ENCODE results near the gene CBARP.

Gene CBARP

GRCh38 chr19:1243768-1244692 lies 6.2 kb upstream of the CBARP start:
- no peak overlapping the region for H3K4me3 ChIP-seq (ENCODE audit: low read length)
- TF ChIP-seq CTCF (conservative IDR thresholded peaks at IDR 0.05; ENCODE audit: low read depth, low read length), result peak; percentile 95
- no peak for DNase-seq (ENCODE audit: low read depth)

- TF ChIP-seq CTCF (conservative IDR thresholded peaks at IDR 0.05; ENCODE audit: low read depth, low read length), result no peak
- peak within 1 kb of the TSS; percentile 70 for H3K4me3 ChIP-seq (ENCODE audit: low read length)
- peak; percentile 76 for DNase-seq (ENCODE audit: low read depth)
These were observed 3.8 kb upstream of the CBARP start, which contains the start of gene ATP5F1D for GRCh38 chr19:1241417-1242095. Gene ATP5F1D, plus strand, starts transcription at chr19:1241751. Its CDS starts 100 bp downstream, at chr19:1241851.

GRCh38 chr19:1240925-1241324 lies 3.1 kb upstream of the CBARP start:
- DNase-seq (ENCODE audit: low read depth), result no peak
- TF ChIP-seq CTCF (conservative IDR thresholded peaks at IDR 0.05; ENCODE audit: low read depth, low read length), result no peak
- H3K4me3 ChIP-seq (ENCODE audit: low read length), result no peak overlapping the region

GRCh38 chr19:1239796-1240737 lies 2.3 kb upstream of the CBARP start:
- no peak for DNase-seq (ENCODE audit: low read depth)
- H3K4me3 ChIP-seq (ENCODE audit: low read length), result peak overlapping the region; percentile 32
- TF ChIP-seq CTCF (conservative IDR thresholded peaks at IDR 0.05; ENCODE audit: low read depth, low read length), result peak; percentile 63

- TF ChIP-seq CTCF (conservative IDR thresholded peaks at IDR 0.05; ENCODE audit: low read depth, low read length), result no peak
- no peak overlapping the region for H3K4me3 ChIP-seq (ENCODE audit: low read length)
- DNase-seq (ENCODE audit: low read depth), result no peak
These were observed 1.6 kb upstream of the CBARP start for GRCh38 chr19:1239420-1239795.

GRCh38 chr19:1238369-1239303 lies 831 bp upstream of the CBARP start:
- TF ChIP-seq CTCF (conservative IDR thresholded peaks at IDR 0.05; ENCODE audit: low read depth, low read length), result no peak
- no peak for DNase-seq (ENCODE audit: low read depth)
- H3K4me3 ChIP-seq (ENCODE audit: low read length), result peak overlapping the region; percentile 39

Measured in retinal pigment epithelial cell (primary cell).